Measurements from ENCODE around the gene CENPF. TPM values are rescaled to one million over a fixed set of nuclear protein-coding genes. Genes with fewer than 3 reads are reported as not detected.
"Not testable (repeated sequence)": the region's sequence is repeated elsewhere in the genome, so short reads cannot be mapped to it uniquely, and the experiment has no call there.

The CENPF gene
- total RNA-seq, 1 donor from 2014 or later = 26.8 TPM

GRCh38 chr1:214658785-214659184, 55.8 kb downstream of the CENPF start:
- no peak for DNase-seq

DNA sequence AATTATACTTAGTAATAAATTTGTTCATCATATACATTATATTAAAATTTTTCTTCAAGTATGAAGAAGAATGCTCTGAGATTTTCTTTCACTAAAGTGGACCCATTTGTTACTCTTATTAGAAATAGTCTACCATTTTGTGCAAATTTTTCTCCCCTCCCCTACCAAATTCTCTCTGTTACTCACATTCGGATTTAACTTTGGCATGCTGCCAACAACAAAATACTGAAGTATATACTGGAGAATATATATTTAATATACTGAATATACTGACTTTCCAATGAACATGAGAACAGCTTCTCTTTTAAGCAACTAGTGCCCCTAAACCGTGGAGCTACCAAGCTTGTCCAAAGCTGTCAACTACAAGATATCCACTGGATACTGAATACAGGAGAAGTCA, 57.2 kb downstream of the CENPF start:
- DNase-seq = no peak

- DNase-seq = peak; percentile 85
Measured at GRCh38 chr1:214660900-214661299, 57.9 kb downstream of the CENPF start.

- DNase-seq = no peak
Measured at GRCh38 chr1:214662223-214662785, 59.3 kb downstream of the CENPF start.

DNA sequence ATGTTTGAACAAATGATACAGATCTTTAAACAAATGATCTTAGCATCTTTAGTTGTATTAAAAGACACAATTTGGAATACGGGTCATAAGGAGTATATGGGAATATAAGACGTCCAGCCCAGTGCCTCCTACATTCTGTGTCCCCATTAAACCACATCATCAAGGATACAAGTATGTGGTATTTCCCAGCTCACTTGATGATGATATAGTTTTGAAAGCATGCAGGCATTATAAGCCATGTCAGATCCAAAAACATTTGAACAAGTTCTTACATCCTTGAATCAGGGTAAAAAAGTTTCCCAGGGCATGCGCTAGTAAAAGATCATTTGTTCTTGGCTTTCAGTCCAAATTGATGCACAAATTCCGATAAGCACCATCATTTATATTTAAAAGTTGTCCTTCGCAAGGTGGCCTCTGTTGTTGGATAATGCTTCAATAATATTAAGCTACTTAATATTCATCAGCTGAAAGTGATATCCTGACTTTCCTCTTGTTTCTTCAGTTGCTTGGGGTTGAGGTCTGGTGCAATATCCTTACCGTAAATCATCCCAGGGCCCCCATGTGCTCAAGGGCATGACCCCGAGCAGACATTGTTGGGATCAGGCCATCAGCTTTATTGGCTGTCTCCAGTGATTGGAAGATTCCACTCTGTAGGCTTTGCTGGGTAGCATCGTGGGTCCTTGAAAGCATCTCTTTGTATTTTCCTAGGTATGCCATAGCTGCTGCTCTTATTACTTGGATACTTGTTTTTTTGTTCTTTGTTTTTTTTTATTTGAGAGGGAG, 61.8 kb downstream of the CENPF start:
- DNase-seq = no peak

GRCh38 chr1:214665606-214666110, 62.7 kb downstream of the CENPF start:
- no peak for DNase-seq

- DNase-seq = no peak
Measured at GRCh38 chr1:214666674-214667073, 63.7 kb downstream of the CENPF start.

DNA sequence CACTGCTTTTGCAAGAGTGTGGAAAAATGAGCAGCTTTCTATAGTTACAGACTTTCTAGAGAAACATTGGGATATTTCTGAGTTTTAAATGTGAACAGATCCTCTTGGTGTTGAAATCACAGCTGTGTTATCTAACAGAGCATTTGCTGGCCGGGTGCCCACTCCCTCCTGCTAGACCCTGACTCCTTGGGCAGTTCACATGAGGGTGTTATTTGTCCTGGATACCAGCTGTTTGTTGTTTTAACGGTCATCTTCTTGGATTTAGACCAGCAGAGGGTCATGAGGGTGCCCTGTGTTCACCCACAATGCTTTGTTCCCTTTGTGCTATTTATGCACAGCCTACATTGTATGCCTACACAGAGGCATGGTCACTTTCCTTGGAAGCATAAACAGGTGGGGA, 67.1 kb downstream of the CENPF start:
- peak; percentile 1 for DNase-seq

GRCh38 chr1:214673029-214673428, 70.0 kb downstream of the CENPF start:
- not testable (repeated sequence) for DNase-seq

GRCh38 chr1:214673576-214673975, 70.6 kb downstream of the CENPF start:
- DNase-seq = no peak

GRCh38 chr1:214675524-214675923, 72.5 kb downstream of the CENPF start:
- not testable (repeated sequence) for DNase-seq

- no peak for DNase-seq
Measured at GRCh38 chr1:214676747-214677146, 73.8 kb downstream of the CENPF start.

- no peak for DNase-seq
Measured at GRCh38 chr1:214677945-214678344, 75.0 kb downstream of the CENPF start.

DNA sequence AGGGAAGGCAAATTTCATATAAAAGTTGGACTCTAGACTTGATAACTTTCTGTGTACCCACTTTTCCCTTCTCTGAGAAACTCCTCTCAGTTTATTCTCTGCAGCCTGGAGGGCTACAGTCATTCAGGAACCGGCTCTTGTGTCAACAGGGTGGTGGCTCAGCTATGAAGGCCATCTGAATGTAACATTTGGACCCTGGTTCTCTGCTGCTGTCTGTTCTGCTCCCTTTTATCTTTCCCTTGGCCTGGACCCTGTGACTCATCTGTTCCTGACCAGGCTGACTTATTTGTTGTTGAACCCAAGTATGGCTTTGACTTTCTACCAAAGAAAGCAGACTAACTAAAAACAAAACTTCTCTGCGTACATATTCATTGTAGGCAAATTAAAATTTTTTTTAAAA, 75.4 kb downstream of the CENPF start:
- no peak for DNase-seq

- DNase-seq = no peak
Measured at GRCh38 chr1:214683621-214684020, 80.6 kb downstream of the CENPF start.

DNA sequence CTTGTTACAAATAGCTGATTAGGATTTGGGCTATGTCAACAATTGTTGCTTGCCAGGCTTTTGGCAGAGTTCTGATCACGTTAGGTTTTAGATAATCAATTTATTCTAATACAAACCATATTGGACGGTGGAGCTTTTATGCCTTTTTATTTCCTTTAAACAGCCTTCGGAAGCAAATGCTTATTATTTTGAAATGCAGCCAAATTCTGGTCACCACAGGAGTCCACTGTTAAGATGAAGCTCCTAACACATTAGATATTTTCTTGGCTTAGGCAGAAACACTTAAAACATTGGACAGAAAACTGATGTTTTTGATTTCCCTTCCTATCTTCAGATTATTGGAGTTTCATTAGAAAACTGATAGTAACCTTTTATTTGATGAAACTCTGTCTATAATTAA, 82.9 kb downstream of the CENPF start:
- no peak for DNase-seq

- DNase-seq = no peak
Measured at GRCh38 chr1:214686497-214686896, 83.5 kb downstream of the CENPF start.

GRCh38 chr1:214688891-214689290, 85.9 kb downstream of the CENPF start:
- no peak for DNase-seq

DNA sequence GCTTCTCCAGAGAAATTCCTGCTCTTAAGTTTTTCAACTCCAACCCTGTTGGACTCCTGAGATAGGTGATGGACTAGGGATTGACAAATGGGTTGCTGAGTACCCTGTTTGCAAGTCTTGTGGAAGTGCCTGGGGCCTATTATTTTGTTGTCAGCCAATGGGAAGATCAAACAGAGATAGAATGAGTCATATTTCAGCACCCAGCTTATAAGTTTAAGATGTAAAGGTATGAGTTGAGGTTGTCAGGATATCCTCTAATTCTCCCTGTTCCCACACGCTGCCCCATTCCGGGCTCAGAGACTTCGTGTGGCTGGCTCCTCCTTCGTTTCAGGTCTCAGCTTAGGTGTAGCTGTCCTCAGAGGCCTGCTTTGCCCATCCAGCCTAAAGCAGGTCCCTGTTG, 91.8 kb downstream of the CENPF start:
- no peak for DNase-seq

- DNase-seq = no peak
Measured at GRCh38 chr1:214698559-214698958, 95.6 kb downstream of the CENPF start.

DNA sequence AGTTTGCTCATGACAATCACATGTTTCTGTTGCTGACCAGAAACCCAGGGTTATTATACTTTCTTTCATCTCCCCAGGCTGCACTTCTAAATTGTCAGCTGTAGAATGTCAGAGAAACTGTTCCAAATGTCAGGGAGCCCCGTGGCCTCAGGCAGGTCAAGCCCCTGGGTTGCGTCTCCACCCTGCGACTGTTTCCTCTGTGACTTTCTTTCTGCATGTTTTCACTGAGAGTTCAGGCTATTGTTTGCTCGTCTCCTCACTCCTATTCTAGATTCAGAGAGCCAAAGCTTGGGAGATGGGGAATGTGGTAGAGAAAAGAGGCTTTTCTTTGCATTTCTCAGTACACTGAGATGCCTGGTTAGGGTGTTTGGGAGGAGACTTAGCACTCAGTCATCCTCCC, 97.4 kb downstream of the CENPF start:
- DNase-seq = no peak

GRCh38 chr1:214702556-214702955, 99.6 kb downstream of the CENPF start:
- no peak for DNase-seq

- DNase-seq = no peak
Measured at GRCh38 chr1:214707306-214708087, 104.5 kb downstream of the CENPF start.

Data from skin of body (tissue), 2 donors.